G401.6 (cell line): ENCODE results near the gene ARHGEF25.
"Not testable (repeated sequence)": the region's sequence is repeated elsewhere in the genome, so short reads cannot be mapped to it uniquely, and the experiment has no call there.

Experiments used
- FAIRE-seq: peaks from 2 replicates; lab custom pipeline; 2012; peaks lifted over from hg19 to GRCh38; lab: Jason Lieb, UNC

Gene ARHGEF25

DNA sequence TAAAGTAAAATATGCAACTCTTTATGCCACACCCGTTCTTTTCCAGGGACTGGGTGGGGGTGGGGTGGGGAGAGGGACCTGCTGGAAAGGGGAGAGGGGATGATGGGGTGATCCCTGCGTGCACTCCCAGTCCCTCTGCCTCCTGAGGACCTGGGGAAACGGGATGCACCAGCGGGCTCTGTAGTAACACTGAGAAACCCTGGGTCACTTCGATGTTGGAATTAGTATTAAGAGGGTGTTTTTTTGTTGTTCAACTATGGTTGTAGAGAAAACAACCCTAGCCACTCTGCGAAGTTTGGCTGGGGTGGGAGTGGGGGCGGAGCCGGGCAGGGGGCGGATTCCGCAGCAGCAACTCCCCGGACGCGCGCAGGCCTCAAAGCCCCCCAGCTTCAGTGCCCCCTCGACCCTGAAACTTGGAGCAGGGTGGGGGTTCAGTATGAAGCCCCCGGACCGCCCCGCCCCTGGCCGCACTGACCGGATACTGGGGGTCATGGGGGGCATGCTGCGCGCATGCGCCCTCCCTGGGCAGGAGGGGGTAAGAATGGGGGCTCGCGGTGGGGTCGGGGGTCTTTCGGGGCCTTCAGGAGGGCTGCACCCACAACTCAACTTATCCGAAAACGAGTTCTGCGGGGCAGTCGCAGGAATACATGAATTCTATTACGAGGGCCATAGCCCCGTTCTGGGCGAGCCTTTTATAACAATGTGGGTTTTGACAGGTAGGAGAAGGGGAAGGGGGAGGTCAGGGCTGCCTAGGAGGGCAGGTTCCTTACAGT lies 1.3 kb upstream of the ARHGEF25 start:
- no peak for FAIRE-seq

GRCh38 chr12:57610554-57611107 lies 604 bp upstream of the ARHGEF25 start:
- no peak for FAIRE-seq

DNA sequence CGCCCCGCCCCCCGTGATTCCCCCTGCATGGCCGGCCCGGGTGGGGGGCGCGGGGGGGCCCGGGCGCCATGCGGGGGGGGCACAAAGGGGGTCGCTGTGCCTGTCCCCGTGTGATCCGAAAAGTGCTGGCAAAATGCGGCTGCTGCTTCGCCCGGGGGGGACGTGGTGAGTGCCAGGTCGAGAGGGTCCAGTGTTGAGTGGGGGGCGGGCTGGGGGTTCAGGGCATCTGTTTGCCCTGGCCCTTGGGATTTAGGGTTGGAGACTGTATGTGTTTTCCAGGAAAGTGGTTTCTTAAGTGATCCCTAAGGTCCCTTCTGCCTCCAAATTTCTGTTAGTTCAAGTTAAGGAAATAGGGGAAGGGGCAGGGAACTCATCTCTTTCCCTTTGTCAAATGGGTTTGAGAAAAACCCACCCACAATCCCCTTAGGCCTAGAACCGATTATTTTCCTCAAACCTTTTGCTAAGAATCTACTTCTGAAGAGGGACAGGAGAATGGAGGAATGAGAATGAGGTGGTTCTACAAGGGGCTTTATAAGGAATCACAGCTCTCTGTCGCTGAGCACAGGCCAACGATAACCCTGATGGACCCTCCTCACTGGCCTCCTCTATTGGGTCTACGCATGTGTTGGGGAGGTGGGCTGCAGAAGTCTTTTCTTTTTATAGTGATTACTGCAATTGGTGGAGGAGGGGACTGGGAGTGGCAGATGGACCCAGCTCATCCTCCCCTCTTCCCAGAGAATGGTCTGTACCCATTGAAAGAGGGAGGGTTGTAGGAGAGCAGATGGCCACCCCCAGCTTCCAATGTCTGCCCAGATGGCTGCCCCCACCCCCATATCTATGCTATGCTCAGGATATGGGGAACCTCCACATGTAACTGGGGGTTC lies 834 bp downstream of the ARHGEF25 start:
- no peak for FAIRE-seq

DNA sequence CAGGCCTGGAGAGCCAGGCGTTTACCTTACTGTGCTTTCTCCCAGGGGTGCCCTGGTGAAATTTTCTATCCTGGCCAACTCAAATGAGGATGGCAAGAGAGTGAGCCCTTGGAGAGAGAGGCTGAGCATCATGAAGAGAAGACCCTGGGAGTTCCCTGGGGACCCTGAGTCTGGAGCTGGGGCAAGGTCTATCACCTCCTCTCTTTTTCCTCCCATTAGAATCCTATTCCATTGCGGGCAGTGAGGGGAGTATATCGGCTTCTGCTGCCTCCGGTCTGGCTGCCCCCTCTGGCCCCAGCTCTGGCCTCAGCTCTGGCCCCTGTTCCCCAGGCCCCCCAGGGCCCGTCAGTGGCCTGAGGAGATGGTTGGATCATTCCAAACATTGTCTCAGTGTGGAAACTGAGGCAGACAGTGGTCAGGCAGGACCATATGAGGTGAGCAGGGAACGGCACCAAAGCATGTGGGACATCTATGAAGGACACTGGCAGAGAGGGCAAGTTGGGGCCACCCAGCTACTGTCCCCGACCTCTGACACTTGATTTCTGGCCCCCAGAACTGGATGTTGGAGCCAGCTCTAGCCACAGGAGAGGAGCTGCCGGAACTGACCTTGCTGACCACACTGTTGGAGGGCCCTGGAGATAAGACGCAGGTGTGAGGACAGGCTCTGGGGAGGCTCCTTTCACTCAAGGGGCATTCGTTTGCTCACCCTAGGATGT lies 1.6 kb downstream of the ARHGEF25 start:
- FAIRE-seq, result no peak

- no peak for FAIRE-seq
These were observed 2.3 kb downstream of the ARHGEF25 start for GRCh38 chr12:57613427-57614109.

DNA sequence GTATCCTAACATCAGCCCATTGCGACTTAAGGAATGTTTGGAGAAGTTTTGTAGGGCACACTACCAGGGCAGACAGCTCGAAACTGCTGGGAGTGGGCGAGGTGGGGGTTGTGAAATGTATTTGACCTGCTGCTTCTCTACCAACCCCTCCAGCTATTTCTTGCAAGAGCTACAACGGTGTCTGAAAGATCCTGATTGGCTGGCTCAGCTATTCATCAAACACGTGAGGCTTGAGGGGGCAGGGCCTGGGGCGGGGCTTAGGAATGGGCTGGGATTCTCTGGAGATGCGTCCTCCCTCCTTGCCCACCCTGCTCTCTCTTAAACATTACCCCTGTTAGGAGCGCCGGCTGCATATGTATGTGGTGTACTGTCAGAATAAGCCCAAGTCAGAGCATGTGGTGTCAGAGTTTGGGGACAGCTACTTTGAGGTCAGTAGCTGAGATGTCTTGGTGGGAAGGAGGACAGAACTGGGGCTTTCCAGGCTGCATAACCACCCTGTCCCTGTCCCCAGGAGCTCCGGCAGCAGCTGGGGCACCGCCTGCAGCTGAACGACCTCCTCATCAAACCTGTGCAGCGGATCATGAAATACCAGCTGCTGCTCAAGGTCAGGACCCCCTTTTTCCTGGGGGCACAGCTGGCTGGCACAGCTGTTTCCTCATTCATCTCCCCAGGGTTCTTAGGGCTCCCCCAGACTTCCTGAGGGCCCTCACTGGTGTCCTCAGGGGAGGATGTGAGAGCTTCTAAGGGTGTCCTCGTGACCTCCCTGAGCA lies 3.1 kb downstream of the ARHGEF25 start:
- FAIRE-seq, result no peak

GRCh38 chr12:57614948-57615500 lies 3.8 kb downstream of the ARHGEF25 start:
- FAIRE-seq, result no peak

DNA sequence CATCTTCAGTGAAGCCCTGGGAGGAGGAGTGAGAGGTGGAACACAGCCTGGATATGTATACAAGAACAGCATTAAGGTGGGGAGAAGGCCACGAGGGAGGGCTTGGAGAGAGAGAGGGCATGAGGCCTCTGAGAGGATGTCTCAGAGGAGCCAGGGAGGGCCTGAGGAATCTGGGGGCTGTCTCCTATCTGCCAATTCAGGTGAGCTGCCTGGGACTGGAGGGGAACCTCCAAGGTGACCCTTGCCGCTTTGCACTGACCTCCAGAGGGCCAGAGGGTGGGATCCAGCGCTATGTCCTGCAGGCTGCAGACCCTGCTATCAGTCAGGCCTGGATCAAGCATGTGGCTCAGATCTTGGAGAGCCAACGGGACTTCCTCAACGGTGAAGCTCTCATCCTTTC lies 4.4 kb downstream of the ARHGEF25 start:
- no peak for FAIRE-seq

- no peak for FAIRE-seq
These were observed 5.3 kb downstream of the ARHGEF25 start for GRCh38 chr12:57616383-57617101.

GRCh38 chr12:57617942-57618341 lies 6.7 kb downstream of the ARHGEF25 start:
- no peak for FAIRE-seq

GRCh38 chr12:57618431-57618830 lies 7.2 kb downstream of the ARHGEF25 start:
- FAIRE-seq, result not testable (repeated sequence)

GRCh38 chr12:57618966-57619433 lies 7.8 kb downstream of the ARHGEF25 start:
- FAIRE-seq, result no peak

DNA sequence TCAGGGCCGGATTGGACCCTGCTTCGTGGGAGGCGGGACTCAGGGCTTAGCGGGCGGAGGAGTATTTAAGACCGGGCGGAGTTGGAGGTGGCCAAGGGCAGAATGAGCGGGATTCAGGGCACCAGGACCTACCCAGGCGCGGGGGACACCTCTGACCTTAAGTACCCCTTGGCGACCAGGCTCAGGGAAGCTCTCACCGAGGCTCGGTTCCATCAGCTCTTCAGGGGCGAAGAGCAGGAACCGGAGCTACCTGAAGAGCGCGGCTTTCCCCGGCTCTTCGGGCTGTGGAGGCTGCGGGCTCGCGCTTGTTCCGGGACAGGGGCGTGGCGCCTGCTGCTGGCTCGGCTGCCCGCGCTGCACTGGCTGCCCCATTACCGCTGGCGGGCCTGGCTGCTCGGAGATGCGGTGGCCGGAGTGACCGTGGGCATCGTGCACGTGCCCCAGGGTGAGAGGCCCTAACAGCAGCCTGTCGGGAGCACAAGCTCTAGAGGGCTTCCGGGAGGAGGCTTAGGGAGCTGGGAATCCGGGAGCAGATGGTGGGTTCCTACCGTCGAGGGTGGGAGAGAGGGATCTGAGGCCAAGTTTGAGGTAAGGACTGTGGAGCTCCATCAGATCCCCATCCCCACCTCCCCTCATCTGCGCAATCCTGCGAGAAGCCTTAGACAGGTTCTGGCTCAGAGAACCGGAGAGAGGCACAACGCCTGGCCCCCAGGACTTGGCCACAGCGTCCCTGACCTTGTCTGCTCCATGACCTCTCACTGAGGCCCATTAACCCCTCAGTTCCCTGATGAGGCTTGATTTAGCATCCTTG lies 8.4 kb downstream of the ARHGEF25 start:
- no peak for FAIRE-seq

- no peak for FAIRE-seq
These were observed 9.2 kb downstream of the ARHGEF25 start for GRCh38 chr12:57620245-57620935.

- no peak for FAIRE-seq
These were observed 9.8 kb downstream of the ARHGEF25 start for GRCh38 chr12:57620936-57621496.

GRCh38 chr12:57621497-57622292 lies 10.5 kb downstream of the ARHGEF25 start:
- no peak for FAIRE-seq
